HG02571 (cell line): ENCODE measurements around the gene PTPRA.
"Not testable (repeated sequence)": the region's sequence is repeated elsewhere in the genome, so short reads cannot be mapped to it uniquely, and the experiment has no call there.

Experiments
- ATAC-seq: cut with Tn5 transposase; IDR thresholded peaks from one replicate; pipeline ENCODE4 v1.9.1; 2021; ENCODE audit warnings: mild to moderate bottlenecking, moderate library complexity; ENCODE audit not compliant: unreplicated experiment

PTPRA gene

DNA sequence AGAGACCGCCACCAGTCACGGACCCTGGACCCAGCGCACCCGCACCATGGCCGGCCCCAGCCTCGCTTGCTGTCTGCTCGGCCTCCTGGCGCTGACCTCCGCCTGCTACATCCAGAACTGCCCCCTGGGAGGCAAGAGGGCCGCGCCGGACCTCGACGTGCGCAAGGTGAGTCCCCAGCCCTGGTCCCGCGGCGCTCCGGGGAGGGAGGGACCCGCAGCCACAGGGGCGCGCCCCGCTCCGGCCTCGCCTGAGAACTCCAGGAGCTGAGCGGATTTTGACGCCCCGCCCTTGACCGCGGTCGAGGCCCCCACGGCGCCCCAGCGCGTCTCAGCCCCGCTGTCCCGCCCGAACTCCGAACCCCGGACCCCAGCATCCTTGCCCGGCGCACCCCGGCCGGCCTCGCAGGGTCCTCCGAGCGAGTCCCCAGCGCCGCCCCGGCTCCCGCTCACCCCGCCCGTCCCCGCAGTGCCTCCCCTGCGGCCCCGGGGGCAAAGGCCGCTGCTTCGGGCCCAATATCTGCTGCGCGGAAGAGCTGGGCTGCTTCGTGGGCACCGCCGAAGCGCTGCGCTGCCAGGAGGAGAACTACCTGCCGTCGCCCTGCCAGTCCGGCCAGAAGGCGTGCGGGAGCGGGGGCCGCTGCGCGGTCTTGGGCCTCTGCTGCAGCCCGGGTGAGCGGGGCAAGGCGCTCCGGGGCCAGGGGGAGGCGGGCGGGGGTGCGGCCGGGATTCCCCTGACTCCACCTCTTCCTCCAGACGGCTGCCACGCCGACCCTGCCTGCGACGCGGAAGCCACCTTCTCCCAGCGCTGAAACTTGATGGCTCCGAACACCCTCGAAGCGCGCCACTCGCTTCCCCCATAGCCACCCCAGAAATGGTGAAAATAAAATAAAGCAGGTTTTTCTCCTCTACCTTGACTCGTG is 198.6 kb downstream of the PTPRA start, which contains the start of gene OXT:
Gene OXT, plus strand, starts transcription at position 11 of the 920 bp plus-strand sequence. Its CDS starts 36 bp downstream, at position 47.
- no peak for ATAC-seq

DNA sequence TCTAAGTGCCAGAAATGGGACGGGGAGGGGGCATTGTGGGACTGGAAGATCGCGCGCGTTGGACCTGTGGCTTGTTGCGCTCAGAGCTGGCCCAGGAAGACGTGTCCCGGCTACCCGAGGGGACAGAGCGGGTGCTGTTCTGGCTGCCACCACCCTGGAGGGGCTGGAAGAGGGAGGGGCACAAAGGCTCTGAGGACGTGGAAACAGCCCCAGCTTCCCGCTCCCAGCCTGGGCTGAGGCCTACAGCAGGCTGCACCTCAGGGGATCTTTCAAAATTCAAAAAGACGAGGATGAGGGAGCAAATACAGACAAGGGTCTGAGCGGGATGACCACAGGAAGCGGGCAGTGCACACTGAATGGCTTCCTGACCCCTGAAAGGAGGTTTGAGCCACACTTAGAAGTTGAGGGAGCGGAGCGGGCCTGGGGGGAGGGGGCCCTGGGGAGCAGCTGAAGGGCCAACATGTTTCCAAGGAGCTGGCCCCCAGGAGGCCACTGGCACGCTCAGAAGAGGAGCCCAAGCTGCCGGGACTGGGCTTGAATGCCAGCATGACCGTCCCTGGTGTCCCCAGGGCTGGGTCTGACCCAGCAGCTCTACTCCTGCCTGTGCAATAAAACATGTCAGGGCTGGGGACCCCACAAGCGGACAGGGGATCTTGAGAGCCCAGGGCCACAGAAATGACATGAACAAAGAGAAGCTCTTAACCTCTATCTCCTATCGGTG is 199.4 kb downstream of the PTPRA start:
- no peak for ATAC-seq

DNA sequence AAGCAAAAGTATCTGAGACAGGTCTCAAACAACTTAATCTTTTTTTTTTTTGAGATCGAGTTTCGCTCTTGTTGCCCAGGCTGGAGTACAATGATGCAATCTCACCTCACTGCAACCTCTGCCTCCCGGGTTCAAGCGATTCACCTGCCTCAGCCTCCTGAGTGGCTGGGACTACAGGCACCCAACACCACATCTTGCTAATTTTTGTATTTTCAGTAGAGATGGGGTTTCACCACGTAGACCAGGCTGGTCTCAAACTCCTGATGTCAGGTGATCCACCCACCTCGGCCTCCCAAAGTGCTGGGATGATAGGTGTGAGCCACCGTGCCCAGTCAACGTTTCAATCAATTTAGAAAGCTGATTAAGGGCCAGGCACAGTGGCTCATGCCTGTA is 200.0 kb downstream of the PTPRA start:
- ATAC-seq: not testable (repeated sequence)

DNA sequence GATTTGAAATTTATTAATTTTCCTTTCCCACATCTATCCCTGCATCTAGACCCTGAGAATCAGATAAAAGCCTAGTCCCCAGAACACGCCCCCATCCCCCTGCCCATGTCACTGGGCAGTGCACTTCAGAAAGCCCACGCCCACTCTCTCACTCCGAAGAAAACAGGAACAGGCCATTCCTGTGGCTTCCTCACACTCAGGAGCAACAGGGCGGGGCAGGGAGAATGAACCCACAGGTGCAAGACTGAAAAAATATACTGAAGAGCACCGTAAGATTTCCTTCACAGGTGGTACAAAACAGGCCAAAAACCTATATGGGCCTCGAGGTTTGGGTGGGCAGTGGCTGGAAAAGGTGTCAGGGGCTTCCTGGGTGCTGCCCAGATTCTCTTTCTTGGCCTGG is 201.5 kb downstream of the PTPRA start:
- ATAC-seq: no peak

DNA sequence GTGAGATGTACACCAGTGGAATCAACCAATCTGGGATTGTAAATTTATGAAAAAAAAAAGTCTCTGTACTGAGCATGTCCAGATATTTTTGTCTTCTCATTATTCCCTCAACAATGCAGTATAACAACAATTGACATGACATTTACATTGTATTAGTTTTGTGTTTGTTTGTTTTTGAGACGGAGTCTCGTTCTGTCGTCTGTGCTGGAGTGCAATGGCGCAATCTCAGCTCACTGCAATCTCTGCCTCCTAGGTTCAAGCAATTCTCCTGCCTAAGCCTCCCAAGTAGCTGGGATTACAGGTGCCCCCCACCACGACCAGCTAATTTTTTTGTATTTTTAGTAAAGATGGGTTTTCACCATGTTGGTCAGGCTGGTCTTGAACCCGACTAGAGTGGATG is 202.0 kb downstream of the PTPRA start:
- not testable (repeated sequence) for ATAC-seq

DNA sequence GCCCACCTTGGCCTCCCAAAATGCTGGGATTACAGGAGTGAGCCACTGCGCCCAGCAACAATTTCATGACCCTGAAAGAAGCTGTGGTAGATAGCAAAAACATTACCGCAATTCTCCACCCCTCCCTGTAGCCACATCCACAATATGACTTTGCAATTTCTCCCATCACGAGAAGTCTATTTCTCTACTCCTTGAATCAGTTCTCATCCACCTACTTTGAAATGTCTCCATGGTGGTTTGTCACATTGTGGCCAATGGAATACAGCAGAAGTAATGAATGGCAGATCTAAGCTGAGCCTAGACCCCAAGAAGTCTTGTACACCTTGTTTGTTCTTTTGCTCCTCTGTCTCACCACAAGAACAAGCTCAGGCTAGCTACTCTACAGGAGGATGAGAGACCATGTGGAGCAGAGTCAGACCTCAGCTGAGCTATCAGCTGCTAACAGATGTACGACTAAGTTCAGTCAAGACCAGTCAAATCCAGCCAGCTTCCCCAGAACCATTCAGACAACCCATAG is 204.4 kb downstream of the PTPRA start:
- ATAC-seq: no peak

DNA sequence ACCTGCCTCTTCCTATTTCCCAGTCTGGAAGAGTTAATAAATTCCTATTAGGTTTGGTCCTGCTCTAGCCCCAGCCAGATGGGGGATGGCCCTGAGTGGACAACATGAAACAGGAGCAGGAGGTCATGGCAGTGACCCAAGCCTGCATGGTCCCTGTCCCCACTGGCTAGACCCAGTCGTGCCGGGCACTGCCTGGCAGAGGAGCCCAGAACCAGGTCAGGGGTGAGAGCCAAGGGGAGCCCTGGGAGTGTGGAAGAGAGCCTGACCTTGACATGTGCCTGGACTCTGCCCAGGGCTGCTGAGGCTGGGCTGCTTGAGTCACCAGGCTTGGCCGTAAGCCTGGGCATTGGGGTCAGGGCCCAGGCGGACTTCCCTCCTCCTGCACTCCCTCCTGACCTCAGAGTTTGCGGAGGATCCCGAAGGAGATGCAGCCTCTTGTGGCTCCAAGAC is 207.7 kb downstream of the PTPRA start:
- ATAC-seq: no peak

DNA sequence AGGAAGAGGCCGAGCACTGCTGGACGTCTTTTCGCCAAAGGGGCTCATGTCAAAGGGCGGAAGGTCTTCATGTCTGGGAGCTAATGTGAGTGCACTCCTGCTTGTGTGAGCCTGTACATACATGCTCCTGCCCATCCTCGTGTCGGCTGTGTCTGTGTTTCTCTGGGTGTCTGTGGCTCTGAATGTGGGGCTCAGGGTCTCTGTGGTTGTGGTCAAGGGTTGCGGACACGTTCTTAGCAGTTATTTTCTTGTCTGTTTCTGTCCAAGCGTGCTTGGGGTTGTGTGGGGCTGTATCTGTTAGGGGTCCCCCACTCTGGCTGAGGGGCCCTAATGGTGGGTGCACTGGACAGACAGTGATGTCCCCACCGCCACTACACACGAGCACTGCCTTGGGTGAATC is 208.4 kb downstream of the PTPRA start:
- ATAC-seq: no peak

DNA sequence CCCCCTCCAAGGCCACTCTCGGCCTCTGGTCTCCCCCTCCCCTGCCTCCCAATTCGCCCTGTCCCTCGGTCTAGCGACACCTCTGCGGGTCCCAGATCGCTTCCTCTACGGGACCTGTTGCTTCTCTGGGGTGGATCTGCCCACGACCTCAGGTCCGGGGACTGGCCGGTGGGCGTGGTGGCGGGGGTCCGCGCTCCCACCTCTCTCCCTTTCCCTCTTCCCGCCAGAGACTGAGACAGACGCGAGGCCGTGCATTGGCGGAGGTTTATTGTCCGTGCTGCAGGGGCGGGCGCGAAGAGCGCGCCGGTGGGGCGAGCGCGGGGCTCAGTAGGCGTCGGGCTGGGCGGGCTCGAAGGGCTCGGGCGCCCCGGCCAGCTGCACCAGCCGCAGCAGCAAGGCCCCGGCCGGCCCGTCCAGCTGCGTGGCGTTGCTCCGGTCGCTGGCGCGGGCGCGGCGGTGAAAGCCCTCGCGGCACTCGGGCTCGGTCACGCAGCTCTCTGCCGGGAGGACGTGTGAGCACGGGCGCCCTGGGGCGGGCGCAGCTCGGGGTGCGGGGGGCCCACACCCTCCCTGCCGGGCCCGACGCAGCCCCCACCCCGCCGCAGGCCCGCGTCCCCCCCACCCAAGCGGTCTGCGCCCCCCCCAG is 209.1 kb downstream of the PTPRA start:
- no peak for ATAC-seq

DNA sequence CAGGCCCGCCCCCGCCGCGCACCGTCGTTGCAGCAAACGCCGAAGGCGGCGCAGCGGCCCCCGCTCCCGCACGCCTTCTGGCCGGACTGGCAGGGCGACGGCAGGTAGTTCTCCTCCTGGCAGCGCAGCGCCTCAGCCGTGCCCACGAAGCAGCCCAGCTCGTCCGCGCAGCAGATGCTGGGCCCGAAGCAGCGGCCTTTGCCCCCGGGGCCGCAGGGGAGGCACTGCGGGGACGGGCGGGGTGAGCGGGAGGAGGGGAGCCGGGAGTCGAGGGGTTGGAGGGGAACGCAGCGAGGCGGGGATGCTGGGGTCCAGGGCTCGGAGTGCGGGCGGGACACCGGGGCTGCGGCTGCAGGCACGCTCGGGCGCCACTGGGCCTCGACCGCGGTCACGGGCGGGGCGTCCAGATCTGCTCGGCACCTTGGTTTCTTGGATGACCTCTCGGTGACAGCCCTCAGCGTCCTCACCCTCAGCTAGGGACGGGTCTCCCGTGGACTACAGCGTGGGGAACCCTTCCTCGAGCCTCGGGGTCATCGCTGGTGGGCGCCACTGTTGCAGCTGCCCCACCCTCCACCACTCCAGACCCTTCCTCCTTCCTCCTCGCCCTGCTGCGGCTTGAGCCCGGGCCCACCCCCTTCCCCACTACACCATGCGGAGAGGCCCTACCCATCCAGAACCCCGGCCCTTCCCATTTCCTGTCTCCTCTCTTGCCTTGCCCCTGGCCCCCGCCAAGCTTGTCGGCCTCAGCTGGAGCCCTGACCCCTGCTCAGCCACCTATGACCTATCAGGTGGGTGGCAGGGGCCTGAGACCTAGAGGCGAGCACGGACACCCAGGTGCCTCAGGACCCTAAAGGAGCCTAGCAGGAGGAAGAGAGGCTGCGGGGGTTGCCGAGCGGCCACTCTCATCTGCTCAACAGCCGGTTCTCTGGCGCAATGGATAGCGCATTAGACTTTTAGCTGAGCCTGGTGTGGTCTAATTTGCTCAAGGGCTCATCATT is 210.0 kb downstream of the PTPRA start:
- no peak for ATAC-seq

DNA sequence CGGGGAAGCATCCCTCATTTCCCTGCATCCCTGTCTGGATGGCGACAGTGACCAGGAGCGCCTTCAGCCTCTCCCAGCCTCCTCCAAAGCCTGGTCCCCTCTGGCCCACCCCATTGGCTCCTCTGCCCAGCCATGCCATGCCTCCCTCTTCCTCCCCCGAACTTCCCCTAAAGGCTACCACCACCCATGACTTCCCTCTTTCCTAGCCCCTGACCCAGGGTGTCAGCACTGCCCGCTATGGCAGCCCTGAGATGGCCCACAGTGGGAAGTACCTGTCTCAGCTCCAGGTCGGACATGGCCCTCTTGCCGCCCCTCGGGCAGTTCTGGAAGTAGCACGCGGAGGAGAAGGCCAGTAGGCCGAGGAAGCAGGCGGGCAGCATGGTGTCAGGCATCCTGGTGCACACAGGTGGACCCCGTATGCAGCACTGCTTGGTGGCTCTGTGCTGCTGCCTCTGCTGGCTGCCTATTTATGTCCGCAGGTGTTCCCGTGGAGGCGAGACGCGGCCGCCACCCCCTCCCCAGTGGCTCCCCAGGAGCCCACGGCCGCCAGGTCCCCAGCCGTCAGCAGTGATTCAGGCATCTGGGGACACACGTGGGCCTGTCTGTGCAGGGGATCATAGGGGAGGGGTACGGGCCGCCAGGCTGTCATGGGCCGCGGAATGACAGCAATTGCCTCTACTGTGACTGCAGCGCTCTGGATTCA is 211.2 kb downstream of the PTPRA start, which contains the start of gene AVP:
Gene AVP, minus strand, starts transcription at position 442 of the 703 bp plus-strand sequence. Its CDS starts 50 bp downstream, at position 392.
- no peak for ATAC-seq

DNA sequence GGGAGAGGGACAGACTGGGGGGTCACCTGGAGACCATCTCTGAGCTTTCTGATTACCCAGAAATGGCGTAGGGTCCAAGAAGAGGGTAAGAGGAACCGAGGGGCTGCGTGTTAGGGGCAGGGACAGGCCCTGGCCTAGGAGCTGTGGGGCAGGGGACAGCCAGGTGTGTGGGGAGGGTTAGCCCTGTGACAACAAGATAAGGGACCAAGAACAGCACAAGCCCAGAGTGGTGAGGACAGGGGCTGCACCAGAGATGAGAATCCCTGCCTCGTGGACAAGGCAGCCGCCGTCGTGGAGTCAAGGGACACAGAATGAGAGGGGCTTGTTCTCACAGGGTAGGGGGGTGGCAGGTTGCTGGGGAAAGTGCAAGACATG is 211.7 kb downstream of the PTPRA start:
- ATAC-seq: no peak

DNA sequence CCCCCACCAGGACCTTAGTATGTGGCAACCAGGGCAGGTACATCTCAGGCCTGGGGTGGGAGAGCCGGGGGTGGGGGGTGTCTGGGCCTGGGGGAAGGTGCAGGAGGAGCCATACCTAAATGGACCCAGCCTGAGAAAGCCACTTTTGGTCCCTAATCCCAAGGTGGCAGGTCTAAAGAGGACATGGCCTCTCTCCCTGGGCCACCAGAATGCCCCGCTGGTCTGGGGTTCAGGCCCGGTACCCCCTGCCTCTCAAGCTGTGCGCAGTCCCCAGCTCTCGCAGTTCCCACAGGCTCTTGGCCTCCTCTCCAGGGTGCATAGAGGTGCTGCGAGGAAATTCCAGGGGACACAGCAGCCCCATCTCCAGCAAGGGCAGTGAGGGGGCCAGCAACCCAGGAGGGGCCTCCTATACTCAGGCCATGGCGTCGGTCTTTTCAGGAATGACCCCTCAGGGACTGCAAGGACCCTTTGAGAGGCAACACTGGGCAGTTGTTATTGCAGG is 212.3 kb downstream of the PTPRA start:
- no peak for ATAC-seq

DNA sequence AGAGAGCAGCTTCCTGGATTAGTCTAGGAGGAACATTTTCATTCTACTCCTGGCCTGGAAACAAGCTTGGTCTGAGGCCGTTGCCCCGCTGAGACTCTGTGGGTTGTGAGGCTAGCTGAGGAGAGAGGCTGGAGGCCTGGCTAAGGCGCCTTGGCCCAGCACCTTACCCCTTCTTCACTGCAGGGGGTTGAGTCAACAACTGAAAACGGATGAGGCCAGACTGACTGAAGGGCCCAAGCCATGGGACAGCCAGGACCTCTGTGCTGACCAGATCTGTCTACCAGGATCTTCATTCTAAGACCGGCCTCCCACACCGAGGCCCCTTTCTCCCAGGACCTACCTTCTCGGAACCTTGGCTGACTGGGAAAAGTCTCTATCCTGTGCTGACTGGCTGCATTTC is 214.8 kb downstream of the PTPRA start:
- no peak for ATAC-seq
